Stimulated activated CD8-positive, alpha-beta memory T cell treated with anti-CD3 and anti-CD28 coated beads, Interleukin-4, amount 100 ng/mL, for 24 hours (primary cell): ENCODE measurements around the gene TRERF1.
"Not testable (repeated sequence)": the region's sequence is repeated elsewhere in the genome, so short reads cannot be mapped to it uniquely, and the experiment has no call there.

ENCODE experiments used
- DNase-seq: peaks from one replicate; pipeline ENCODE4 v3.0.0-alpha.2; 2020; ENCODE audit warnings: low read depth

The TRERF1 gene, protein sequence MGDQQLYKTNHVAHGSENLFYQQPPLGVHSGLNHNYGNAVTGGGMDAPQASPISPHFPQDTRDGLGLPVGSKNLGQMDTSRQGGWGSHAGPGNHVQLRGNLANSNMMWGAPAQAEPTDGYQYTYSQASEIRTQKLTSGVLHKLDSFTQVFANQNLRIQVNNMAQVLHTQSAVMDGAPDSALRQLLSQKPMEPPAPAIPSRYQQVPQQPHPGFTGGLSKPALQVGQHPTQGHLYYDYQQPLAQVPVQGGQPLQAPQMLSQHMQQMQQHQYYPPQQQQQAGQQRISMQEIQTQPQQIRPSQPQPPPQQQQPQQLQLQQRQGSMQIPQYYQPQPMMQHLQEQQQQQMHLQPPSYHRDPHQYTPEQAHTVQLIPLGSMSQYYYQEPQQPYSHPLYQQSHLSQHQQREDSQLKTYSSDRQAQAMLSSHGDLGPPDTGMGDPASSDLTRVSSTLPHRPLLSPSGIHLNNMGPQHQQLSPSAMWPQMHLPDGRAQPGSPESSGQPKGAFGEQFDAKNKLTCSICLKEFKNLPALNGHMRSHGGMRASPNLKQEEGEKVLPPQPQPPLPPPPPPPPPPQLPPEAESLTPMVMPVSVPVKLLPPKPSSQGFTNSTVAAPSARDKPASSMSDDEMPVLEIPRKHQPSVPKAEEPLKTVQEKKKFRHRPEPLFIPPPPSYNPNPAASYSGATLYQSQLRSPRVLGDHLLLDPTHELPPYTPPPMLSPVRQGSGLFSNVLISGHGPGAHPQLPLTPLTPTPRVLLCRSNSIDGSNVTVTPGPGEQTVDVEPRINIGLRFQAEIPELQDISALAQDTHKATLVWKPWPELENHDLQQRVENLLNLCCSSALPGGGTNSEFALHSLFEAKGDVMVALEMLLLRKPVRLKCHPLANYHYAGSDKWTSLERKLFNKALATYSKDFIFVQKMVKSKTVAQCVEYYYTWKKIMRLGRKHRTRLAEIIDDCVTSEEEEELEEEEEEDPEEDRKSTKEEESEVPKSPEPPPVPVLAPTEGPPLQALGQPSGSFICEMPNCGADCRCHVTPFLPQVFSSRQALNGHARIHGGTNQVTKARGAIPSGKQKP (N-terminal part only)

DNA sequence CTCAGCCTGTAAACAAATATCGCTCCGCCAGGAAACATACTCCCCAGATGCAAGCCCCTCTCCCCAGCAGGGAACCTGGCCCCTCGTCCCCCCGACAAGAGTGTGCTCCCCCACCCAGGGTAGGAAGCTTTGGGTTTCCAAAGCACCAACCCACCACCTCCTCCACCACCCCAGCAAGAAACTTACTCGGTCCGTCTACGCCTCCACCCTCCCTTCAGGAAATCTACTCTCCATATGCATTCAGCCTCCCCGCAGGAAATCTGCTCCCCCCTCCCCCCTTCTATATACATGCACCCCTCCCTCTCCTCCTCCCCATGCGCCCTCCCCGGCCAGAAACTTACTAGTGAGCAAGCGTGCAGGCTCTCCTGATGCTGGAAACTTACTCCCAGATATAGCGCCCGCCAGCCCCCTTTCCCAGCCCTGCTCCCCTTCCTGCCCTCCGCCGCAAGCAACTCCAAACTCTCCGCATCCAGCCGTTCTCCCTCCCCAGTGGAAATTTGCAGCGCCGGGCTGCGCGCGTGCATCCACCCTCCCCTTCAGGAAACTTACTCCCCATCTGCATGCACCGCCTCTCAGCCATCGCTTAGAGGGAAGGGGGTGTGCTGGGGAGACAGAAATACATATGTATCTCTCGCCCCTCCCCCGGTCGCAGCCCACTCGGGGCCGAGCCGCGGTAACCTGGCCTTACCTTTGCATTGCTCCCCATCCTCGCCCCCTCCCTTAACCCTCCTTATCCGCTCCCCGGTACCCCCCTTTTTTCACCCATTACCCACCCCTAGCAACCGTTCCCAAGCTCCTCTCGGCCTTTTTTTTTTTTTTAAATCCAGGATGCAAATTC, at the start of gene TRERF1:
TRERF1 (minus strand) TSS at position 594 of the 838 bp plus-strand sequence. CDS start 182,336 bp downstream, outside the sequence.
- peak; percentile 33 for DNase-seq

DNA sequence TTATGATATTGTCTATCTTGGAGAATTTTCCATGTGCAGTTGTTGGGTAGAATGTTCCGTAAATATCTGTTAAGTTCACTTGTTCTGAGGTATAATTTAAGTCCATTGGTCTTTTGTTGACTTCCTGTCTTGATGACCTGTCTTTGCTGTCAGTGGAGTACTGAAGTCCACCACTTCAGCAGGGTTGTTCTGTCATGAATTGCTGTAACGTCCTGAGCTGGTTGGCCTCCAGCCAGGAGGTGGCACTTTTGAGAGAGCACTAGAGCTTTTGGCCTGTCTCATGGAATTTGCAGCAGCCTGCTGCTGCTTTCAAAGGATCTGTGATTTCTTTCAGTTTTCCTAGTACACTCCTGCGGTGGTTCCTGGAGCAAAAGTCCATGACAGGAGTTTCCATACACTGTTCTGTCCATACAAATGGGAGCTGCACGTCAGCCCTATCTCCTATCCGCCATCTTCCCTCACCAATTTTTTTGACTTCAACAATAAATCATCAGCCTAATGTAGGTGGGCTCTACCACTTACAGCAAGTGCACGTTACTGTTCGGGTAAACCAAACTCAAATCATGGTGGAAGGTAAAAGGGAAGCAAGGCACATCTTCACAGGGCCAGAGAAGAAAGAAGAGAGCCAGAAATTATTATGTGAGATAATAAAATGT, 46.9 kb upstream of the TRERF1 start:
- no peak for DNase-seq

DNA sequence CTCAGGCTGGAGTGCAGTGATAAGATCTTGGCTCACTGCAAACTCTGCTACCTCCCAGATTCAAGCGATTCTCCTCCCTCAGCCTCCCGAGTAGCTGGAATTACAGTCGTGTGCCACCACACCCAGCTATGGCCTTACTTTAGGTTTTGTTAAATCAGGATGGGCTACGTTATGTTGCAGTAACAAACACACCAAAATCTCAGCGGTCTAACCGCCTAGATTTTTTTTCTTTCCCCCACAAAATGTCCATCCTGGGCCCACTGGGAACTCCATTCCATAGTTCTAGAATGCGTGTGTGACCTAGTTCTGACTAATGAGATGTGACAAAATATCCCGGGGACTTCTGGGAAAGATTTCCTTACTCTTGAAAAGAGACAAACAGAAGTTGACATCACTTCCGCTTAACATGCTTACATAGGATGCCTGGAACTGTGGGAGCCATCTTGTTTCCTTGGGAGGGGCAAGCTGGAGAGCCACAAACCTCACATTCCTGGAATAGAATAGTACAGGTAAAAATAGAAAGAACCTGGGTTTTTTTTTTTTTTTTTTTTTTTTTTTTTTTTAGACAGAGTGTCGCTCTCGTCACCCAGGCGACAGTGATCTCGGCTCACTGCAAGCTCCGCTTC, 42.3 kb upstream of the TRERF1 start:
- DNase-seq: no peak

DNA sequence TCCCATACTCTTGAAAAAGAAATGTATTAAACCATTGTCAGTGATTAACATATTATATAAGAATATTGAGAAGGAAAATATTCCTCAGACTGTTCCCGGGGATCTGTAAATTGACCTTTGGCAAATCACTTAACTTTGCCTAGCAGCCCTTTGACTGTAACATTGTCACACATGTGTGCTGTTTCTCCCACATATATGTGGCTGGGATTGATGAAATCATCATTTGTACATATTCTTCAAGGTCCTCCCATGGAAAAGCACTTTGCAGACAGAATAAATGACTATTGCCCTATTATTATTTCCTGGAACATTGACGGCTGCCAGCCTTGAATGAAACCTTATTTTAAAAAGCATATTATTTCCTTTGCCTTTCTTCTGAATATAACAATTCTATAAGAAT, 36.4 kb upstream of the TRERF1 start:
- DNase-seq: no peak

DNA sequence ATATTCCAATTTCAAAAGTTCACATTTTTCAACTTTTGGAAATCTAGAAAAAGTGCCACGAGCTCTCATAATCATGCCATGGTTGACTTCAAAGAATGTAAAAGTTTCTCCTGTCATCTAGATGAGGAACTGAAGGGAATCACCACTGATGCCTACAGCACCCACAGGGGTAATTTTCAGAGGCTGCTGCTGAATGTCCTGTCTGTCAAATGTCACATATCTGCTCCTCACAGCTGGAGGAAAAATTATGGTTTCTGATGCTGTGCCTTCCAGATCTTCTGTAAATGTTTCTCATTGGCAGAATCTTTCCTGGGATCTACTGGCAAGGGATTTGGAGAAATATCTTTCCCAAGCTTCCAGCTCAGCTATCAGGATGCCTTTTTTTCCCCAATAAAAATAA, 32.5 kb upstream of the TRERF1 start:
- DNase-seq: no peak

DNA sequence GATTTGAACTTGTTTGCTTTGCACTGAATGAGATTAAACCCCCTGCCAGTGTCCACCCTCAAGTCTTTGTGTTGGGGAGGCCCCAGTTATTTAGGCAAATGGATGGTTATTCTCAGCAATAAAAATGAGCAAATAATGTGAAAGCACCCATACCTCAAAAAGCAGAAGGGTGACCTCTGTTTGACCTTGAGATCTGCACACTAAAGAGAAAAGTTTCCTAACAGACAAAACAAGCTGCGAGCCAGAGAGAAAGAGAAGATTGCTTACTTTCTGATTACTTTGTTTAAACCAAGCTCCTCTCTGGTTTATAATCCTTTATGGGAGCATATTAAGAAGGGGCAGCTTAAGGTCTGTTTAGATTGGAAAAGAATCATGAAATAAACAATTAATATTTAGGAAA, 30.4 kb upstream of the TRERF1 start:
- no peak for DNase-seq

DNA sequence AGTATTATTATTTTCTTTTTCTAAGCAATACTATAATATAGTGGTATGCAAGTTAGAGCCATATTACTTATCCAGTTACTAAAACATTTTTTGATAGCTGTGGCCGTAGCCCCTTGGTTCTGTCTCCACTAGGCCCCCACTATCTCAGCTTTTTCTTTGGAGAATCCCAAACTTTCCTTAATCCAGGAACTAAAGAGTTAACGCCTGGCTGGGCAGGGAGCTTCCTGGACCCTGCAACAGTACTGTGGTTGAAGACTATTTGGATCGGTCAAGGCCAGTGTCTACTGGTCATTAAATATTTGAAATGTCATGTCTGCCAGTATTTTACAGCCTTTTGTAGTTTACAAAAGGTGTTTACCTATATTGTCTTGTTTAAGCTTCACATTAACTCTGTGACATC, 20.0 kb upstream of the TRERF1 start:
- DNase-seq: no peak

DNA sequence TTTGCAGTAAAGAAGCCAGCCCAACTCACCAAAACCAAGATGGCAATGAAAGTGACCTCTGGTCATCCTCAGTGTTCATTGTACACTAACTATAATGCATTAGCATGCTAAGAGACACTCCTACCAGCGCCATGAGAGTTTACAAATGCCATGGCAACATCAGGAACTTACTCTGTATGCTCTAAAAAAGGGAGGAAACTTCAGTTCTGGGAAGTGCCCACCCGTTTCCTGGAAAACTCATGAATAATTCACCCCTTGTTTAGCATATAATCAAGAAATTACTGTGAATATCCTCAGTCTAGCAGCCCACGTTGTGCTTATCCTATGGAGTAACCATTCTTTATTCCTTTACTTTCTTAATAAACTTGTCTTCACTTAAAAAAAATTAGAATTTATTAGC, 19.4 kb upstream of the TRERF1 start:
- no peak for DNase-seq

DNA sequence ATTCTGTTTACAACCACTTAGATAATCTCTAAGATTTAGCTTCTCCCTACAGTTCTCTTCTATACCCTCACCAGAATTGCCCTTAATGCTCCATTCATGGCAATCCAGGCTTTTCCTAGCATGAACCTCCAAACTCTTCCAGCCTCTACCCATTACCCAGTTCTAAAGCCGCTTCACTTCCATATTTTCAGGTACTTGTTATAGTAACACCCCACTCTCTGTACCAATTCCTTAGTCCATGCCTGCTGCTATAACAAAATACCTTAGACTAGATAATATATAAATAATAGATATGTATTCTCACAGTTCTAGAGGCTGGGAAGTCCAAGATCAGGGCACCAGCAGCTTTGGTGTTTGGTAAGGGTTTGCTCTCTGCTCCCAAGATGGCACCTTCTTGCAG, 16.5 kb upstream of the TRERF1 start:
- no peak for DNase-seq

DNA sequence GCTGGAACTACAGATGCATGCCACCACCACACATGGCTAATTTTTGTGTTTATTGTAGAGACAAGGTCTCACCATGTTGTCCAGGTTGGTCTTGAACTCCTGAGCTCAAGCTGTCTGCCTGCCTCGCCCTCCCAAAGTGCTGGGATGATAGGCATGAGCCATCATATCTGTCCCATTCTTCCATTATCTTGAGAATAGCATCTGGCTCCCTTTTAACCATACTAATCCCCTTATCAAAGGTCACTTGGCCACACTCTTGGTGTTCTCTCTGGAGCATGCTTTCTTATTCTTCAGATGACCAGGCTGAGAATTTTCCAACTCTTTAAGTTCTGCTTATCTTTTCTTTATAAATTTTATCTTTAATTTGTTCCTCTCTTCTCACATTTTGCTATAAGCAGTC, 15.9 kb upstream of the TRERF1 start:
- no peak for DNase-seq

DNA sequence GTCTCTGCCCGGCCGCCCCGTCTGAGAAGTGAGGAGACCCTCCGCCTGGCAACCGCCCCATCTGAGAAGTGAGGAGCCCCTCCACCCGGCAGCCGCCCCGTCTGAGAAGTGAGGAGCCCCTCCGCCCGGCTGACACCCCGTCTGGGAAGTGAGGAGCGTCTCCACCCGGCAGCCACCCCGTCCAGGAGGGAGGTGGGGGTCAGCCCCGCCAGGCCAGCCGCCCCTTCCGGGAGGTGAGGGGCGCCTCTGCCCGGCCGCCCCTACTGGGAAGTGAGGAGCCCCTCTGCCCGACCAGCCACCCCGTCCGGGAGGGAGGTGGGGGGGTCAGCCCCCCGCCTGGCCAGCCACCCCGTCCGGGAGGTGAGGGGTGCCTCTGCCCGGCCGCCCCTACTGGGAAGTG, 14.7 kb upstream of the TRERF1 start:
- DNase-seq: not testable (repeated sequence)

DNA sequence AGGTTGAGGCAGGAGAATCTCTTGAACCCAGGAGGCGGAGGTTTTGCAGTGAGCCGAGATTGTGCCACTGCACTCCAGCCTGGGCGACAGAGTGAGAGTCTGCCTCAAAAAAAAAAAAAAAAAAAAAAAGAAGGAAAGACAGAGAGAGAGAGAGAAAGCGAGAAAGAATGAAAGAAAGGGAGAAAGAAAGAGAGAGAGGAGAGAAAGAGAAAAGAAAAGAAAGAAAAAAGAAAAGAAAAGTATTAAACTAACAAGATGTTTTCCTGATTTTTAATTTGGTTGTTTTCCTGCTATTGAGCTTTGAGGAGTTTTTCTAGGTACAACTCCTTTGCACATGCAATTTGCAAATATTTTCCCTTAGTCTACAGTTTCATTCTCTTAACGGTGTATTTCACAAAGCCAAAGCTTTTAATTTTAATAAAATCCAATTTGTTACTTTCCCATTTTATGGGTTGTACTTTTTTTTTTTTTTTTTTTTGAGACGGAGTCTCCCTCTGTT, 10.8 kb upstream of the TRERF1 start:
- no peak for DNase-seq

DNA sequence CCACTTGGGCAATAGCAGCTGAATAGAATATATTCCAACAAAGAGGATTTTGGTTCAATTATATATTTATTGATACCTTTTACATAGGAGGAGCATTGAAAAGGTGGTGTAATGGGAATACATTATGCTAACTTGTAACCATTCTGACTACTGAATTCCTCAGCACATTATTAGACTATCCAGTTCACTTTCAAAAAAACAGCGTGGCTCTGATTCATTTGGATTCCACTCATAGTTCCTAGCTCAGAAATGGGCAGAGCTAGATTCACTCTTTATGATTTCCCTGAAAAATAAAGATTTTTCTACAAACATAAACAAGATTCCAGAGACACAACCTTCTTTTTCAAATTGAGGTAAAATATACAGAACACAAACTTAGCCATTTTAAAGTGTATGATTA, 9.2 kb upstream of the TRERF1 start:
- DNase-seq: no peak

DNA sequence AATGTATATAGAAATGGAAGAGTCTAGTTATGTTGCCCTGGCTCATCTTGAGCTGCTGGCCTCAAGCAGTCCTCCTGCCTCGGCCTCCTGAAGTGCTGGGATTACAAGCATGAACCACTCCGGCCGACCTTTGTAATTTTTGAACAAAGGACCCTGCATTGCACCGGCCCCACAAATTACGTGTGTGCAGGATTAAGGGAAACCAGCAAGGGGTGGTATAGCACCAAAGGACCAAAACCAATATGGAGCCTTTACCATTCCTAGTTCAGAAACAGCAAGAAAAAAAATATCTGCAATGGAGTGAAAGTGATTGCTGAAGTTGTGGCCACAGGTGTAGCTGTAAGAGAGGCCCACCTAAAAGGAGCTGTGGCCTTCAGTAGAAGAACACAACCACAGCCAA, 8.2 kb upstream of the TRERF1 start:
- no peak for DNase-seq

DNA sequence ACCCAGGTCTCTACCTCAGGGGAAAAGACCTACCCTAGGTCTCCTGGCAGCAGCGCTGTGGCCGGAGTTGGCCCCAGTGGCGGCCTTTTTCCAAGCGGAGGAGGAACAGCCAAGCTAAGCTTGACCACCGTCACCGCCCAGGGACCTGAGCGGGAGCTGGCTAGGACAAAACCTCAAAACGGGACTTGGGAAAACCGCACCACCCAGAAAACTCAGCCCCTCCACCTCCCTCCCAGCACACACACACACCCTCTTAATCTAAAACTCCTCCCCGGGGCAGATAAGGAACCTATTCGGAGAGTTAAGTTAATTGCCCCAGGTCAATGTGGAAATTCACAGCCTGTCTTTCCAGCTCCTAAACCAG, 2.7 kb upstream of the TRERF1 start:
- no peak for DNase-seq

DNA sequence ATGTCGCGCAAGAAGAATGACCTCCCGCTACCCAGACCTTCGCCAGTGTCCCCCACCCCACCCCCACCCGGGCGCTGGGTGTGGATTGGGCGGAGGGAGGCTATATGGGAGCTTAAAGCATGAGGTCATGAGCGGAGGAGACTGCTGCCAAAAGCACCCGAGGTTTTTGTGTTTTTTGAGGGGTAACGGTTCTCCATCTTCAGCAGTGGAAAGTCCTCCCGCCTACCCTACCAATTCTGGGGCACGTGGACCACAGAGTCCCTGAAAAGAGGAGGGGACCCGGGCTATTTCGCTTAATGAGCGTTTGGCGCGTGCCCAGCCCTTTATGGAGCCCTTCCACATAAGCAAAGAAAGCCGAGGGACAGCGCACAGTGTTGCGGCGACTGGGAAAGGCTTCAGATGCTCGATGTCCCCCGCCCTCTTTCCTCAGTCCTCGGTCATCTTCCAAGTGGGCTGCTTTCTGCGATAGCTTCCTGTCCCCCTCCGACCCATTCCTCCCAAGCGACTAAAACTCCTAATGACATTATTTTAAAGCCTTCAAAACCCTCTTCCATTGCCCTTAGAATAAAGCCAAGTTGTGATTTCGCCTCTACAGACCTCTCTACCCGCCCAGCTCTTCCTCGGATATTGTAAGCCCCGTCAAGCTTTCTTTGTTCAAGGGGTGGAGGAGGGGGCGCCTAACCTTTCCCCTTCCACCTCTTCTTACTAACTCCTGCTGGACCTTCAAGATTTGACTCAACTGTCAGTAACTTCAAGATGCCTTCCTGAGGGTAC, 2.1 kb upstream of the TRERF1 start:
- no peak for DNase-seq

DNA sequence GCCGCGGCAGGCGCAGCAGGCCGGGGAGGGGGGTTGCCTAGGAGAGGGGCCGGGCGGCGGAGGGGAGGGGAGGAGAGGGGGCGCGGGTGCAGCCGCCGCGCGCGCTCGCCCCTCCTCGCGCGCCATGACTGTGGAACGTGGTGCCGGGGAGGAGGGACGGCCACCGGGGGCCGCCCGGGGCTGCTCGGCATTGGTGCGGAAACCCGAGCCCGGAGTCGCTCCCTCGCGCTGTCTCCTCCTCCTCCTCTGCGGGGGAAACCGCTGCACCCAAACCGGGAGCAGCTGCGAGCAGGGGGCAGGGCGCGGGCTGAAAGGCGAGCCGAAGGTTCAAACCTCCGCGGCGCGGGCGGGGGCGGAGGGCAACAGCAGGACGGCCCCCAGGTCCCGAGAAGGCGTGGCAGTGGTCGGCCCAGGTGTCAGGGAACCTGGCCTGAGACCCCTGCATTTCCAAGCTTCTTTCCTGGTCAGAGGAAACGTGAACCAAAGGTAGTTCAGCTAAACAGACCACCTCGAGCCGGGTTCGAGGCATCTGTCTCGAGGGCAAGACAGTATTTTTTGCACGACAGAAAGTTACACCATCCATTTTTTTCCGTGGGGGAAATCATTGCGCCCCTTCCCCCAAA, 1.4 kb upstream of the TRERF1 start:
- DNase-seq: peak; percentile 72

DNA sequence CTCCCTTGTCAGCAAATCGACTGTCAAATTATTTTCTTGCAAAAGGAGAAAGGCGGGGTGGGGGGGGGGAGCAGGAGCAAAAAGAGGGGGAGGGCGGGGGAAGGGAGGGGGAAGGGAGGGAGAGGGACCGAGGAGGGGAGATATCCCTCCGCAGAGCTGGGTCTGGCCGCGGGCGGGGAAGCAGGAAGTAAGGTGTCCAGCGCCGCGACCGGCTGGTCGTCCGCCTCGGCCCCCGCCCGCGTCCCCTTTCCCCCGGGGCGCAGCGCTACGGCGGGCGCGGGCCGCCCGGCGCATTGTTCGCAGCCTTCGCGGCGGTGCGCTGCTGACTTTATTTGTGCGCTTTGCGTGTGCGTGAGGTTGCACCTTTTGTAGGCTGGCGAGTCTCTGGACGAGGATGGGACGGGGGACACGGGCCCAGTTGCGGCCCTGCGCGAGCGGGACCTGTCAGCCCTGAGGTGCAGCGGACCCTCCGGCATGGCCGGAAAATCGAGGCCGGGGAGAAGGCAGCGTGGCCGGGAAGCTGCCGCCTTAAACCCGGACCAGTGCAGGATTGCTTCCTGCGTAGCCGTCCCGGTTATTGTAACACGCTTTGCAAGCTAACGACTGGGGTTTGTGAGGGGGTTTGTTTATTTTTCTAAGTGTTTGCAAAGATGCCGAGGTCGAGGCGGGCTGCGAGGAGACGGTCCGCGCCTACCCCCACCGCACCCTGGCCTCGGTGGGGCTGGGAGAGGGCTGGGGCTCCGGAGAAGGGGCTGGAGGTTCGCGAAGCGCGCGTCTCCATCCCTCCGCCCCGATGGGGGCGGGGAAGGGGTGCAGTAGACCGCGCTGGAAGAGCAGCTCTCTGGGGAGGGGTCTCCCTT, 675 bp upstream of the TRERF1 start:
- DNase-seq: no peak
